HG03064 (cell line): ENCODE measurements around the gene ADRB1.

Experiments
- ATAC-seq: cut with Tn5 transposase; IDR thresholded peaks from one replicate; pipeline ENCODE4 v1.9.1; 2021; ENCODE audit warnings: low read depth; ENCODE audit not compliant: unreplicated experiment

The ADRB1 gene

DNA sequence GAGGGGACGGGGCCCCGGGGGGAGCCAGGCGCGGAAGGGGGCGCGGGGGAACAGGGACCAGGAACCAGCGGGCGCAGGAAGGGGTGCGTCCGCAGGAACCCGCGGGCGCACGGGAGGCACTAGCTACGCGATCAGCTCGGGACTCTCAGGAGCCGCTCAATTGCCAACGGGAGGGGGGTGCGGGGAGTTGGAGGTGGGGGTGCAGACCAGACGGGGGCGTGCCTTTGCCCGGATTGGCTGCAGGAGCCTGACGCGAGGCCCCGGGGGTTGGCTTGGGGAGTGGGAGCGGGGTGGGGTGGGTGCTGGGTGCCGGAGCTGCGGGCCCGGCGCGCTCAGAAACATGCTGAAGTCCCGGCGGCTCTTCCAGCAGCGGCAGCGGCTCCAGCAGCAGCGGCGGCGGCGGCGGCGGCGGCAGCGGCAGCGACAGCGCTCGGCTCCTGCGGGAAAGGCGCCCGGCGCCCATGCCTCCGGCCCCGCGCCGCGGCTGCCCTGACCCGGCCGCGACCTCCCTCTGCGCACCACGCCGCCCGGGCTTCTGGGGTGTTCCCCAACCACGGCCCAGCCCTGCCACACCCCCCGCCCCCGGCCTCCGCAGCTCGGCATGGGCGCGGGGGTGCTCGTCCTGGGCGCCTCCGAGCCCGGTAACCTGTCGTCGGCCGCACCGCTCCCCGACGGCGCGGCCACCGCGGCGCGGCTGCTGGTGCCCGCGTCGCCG, at the start of gene ADRB1:
Gene ADRB1, plus strand, starts transcription at position 335 of the 715 bp plus-strand sequence. Its CDS starts 267 bp downstream, at position 602.
- ATAC-seq, result peak; percentile 37

DNA sequence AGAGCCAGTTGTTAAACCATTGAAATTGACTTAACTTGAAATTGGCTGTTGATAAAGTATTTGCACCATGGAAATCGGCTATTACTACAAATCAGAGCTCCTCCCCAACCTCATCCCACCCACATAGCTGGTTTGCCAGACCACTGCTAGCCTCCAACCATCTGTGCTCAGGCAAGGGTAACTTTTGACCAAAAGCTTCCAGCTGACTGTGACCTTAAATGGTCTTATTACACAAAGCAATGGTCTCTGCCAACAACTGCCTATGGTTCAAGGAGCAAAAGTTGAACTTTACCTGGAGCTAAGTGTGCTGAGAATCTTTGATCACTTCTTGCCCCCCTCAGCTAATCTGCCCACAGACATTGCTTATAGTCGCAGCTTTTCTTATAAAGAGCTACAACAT, 48.5 kb upstream of the ADRB1 start:
- ATAC-seq, result no peak

DNA sequence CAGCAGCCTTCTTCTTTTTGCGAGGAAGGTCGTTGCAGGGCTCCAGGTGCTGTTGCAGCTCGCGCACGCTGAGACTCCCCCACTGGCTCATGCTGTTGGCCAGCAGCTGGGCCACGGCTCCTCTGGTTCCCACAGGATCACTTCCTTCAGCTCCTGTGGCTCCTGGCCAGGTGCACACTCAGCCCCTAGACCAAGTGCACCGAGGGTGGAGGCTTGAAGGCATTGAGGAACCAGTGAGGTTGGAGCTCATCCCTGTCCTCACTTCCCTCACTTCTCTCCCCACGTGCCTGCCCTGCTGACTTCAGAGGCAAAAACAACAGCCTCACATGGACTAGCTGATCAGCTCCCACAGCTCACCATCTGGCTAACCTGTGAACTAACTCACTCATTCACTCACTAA, 46.2 kb upstream of the ADRB1 start:
- ATAC-seq, result no peak

DNA sequence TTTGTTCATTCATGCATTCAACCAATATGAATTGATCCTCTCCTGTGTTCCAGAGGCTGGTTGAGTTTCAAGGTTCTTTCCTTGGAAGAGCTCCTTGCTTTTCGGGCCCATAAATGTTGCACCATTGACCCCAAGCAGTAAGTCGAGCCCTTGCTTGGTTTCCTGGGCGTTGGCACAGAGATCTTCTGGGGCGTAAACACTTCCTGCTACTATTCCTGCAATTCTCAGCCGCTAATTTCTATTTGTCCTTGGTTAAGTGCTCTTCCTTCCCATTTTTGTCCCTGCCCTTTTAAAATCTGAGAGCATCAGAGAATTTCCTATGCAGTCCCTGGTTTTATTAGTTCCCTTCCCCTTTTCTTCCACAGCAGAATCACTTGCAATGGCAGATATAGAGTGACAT, 44.1 kb upstream of the ADRB1 start:
- ATAC-seq, result no peak

DNA sequence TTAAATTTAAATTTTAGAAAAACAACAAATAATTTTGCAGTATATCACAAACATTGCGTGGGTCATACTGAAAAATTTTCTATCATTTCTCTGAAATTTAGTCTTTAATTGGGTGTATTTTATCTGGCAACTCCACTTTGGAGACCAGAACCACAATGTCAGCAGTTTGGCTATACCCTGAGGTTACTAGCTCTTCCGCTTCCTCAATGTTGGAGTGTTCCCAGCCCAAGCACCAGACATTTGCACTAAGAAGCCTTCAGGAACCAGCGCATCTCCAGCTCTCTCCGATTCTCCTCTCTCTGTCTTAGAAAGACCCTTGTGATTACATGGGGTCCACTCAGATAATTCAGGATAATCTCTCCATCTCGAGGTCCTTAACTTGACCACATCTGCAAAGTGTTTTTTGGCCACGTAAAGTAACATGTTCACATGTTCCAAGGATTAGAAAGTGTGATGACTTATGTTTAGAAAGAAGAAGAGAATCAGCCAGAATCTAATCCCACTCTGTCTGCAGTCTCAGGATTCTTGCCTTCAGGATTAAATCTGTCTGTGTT, 43.1 kb upstream of the ADRB1 start:
- ATAC-seq, result no peak

DNA sequence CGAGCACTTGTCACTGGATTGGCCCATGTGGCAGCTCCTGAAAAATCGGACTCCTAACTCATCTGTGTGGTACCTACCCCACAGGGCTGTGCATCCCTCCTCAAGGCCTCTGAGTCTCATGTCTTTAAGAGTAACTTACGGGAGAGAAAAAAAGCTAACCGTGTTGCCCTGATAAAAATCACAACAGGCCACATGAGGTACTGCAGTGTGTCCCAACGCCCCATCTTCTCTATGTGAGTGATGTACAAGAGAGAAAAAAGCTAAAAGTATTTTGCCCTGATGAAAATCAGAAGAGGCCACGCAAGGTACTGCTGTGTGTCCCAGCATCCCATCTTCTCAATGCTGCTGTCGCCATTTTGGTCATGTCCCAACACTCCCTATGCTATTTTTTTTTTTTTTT, 41.2 kb upstream of the ADRB1 start:
- no peak for ATAC-seq

DNA sequence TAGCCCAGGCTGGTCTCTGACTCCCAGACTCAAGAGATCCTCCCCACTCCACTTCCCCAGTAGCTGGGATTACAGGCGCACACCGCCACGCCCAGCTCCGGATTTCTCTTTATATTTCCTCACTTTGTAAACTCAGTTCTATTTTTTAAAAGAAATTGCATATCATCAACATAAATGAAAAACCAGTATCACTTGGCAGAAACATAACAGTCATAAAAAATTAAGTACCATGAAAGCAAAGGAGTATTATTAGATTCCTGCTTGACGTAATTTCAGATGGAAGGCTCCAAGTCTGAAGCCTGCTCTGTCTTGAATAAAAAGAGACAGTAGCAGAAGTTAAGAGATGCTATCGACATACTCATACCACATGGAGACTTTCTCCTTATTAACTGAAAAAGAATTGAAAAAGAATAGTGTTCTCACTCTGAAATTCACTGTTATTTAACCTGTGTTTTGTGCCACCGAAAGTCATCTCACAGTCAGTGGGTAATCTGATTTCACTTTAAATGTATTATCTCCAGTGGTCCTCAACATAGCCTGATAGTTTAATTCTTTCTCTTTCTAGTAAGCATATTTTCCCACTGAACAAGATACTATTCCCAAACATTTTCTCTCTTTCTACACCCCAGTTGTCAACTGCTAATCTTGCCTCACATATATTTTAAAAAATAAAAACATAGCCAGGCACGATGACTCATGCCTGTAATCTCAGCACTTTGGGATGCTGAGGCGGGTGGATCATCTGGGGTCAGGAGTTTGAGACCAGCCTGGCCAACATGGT, 40.3 kb upstream of the ADRB1 start:
- ATAC-seq, result no peak

DNA sequence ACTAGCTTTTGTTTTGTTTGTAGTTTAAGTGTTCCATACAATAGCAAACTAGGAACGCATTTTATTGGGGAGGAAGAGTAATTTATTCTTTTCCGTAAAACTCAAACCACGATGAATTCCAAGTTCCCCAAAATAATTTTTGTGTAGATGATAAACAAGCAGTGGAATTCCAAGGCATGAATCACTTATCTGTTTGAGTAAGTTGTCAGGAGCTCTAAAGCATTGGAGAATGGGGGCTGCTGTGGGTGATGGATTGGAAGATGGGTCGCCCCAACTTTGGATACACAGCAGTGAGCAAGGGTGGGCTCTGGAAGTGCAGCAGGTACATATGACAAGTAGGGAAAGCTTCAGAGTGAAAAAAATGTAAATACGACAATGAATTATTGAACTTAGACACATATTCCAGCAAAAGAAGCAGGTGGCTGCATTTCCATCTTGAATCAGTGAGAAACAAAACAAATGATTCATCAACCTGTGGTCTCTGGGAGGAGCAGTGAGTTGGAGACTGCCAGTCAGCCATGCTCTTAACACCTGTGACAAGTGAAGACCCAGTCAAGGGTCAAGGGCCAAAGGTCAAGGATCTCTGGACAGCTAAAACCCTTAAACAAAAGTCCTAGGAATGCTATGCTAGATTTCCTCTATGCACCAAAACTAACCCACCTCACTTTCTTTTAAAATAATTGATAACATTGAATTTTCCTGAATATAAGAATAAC, 34.2 kb upstream of the ADRB1 start:
- ATAC-seq, result no peak

DNA sequence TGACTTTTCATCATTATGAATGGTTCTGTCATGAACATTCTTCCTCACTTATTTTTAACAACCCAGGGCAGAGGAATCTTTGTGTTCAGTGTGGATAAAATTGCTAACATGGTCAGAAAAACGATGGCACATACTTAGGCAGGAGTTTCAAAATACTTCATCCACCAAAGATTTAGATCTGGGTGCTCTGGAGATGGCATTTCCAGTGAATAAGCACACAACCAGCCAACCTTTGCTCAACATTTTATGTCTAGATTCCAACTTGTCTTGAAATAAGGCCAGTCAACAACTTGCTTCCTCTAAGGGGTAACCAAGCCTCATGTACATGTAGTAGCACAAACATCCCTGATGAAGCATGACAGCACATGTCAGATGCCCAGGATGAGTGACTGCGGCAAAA, 33.4 kb upstream of the ADRB1 start:
- ATAC-seq, result no peak

DNA sequence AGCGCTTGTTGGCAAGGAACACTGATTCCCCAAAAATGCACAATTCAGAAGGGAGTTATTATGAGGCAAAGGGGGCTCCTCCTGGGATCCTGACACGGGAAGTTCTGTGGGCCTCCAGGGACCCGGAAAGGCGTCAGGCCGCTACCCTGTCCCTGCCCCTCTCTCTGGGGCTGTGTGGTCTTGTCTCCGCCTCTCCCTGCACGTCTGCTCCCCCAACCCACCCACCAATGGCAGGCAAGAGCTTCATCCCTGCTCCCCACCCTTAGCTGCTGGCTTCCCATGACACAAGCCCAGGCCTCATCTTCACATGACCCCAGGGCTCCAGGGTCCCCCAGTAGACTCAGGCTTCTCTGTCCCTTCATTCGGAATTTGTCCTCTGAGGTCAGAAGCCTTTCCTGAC, 31.0 kb upstream of the ADRB1 start:
- no peak for ATAC-seq

DNA sequence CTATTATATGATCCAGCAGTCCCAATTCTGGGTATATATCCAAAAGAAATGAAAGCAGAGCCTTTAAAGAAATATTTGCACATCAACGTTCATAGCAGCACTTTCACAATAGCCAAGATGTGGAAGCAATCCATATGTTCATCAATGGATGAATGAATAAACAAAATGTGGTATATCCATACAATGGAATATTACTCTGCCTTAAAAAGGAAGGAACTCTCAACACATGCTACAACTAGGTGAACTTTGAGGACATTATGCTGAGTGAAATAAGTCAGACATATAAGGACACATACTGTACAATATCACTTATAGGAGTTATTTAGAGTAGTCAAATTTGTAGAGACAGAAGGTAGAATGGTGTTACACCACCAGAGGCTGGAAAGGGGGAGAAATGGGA, 28.0 kb upstream of the ADRB1 start:
- ATAC-seq, result no peak

DNA sequence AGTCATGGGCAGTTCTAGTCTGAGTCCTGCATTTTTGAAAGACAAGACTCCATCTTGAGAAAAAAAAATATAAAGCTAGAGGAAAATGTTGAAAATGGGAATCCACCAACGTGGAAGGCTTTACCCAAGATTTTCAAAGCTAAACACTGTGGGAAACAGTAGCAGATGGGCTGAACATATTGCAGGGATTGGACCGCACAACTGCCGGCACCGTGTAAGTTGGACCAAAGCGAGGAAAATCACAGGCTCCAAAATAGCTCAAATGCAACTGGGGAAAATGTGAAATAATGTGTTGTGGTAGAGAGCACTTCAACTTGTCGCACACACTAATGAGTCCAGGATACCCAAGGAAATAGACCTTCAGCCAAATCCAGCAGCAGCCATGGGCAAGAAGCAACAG, 26.4 kb upstream of the ADRB1 start:
- ATAC-seq, result no peak

DNA sequence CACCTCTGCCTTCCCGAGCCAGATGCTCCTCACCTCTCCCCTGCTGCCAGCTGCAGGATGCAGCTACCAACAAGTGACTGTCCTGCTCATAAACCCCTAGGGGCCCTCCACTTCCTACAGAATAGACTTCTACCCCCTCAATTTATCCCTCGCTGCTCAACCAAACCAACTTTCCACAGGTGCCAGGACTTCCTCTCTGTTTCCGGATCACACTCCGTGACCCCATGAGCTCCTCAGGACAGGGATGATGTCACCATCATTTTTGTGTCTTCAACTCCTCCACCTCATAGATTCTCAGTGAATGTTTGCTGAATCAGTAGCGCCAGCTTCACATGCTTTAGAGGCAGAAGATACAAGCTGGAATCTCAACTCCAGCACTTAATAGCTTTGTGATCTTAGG, 25.8 kb upstream of the ADRB1 start:
- no peak for ATAC-seq

DNA sequence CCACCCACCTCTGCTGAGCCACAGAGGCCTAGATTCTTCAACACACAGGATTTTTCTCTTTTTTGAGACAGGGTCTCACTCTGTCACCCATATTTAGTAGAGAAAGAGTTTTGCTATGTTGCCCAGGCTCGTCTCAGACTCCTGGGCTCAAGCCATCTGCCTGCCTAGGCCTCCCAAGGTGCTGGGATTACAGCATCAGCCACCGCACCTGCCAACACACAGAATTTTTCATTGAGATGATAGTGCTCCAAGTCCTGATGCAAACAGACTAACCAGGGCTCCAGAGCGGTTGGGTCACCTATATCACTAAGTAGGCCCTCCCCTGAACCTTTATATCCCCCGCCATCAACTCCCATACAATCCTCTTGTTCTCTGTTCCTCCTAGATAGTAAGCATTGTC, 24.4 kb upstream of the ADRB1 start:
- no peak for ATAC-seq

DNA sequence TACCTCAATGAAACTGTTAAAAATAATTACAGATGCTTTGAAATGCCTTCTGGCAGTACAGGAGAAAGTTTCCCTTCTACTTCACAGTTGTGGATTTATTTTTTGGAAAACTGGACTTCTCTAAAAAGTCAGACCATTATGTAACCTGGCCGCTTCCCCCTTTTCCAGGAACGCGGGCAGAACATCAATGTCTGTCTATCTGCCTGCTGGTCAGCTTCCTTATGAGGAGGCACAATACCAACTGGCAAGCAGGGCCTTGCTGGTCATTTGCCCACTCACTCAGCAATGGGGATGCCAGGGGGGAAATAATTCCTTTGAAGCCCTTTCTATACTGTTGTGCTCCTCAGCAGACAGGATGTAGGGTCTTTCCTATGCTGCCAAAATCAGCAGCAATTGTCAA, 22.5 kb upstream of the ADRB1 start:
- ATAC-seq, result no peak

DNA sequence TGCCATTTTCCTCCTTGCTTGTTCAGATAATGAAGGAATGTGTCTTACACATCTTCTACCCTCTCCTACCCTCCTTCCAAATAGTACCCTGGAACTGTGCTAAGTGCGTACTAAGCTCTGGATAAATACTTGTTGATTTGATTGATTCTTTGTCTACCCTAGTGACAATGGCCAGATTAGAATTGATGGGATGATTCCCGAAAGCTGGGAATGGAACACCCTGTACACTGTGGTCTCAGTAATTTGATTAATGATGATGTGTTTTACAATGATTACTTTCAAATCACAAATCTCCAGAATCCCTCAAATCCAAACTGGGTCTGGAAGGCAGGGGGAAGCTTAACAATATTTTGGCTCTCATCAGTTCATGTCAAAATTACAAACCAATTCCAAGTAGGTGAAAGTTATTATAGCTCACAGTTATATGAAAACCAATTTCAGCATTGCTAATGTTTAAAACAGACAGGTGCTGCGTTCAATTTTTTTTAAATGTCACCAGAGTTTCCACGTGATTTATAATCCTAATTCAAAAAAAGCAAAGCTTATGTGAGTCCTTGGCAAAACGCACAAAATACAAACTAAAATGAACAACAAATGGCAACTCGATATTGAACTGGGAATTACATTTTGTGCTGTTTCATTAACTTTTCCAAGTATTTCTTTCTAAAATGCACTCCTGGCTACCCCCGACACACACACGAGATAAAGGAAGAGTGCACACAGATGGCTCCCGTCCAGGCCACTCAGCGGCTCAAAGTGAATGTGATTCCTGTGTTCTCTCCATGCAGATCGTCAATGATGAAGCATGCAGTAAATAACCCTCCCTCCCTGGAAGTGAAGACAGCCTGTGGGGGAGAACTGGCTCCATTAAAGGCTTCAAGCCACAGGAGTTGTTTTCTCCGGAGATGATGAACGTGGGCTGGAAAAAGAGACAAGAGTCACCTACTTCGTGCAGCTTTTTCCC, 21.7 kb upstream of the ADRB1 start:
- ATAC-seq, result no peak

DNA sequence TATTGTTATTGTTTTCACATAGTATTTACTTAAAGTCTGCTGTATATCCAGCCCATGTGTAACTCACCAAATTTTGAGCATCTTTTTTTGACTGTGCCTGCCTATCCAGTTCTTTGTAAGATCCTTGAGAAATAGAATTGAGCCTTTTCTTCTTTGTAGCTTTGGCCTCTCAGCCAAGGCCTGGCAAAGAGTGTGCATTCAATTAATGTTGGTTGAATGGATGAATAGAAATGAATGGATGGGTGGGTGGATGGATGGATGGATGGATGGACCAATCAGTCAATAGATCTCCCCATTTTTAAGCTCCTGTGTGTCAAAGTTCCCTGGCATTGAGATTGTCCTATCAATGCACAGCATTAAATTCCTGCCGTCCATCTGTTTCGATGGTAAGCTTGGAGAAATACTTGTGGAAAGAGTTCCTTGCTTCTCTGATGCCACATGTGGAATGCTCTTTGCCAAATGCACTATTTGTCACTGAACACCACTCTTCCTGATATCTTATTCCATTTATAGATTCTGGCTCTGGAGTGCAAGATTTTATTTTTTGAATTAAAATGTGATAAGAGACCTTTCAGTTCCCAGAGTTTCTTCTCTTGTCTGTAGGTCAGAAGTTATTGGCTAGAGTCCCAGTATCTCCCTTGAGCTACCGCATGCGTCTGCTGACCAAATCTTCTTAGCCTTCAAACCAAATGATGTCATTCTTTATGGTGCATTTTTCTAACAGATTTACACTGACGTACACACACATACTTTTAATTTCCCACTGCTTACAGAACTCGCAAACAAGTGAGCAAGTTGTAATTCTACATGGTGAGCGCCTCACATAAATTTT, 20.7 kb upstream of the ADRB1 start:
- no peak for ATAC-seq

DNA sequence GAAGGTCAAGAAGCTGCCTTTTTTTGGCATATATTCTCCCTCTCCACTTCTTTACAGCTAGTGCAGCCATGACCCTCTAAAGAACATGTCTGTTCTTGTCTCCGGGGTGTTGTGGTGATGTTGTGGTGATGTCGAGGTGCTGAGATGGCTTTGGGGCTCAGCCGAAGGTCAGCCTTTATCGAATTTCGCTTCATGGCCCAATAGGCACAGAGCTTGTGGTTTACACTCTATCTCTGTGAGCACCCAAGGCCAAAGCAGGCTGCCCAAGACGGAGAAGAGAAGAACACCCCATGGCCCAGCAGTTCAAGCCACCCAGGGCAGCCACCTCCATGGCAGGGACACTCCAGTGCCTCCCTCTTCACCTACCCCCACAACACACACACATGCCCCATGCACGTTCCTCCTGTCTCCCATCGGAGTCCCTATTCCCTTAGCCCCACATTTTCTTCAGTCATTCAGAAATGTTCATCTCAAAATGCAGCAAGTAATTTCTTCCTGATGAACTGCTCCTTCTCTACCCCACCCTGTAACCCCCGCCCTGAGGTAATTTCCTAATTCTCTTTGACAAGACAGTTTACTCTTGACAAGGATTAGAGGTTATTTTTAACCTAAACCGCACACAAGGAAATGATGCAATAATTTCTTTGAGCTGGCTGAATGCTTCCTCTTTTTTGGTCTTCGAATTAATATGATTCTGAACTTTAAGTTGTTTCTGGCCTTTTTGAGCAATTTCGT, 18.6 kb upstream of the ADRB1 start:
- peak; percentile 63 for ATAC-seq
